K562 (cell line): Measurements from ENCODE around the gene TMEM114. TPM values are rescaled to one million over a fixed set of nuclear protein-coding genes. Genes with fewer than 3 reads are reported as not detected.
A peak's percentile ranks its signal among the peaks of the same experiment; 100 is the strongest.

Experiments used
- ATAC-seq: fragments of 200-7000 bp; cut with Tn5 transposase; 3 replicates; pipeline ENCODE4 v1.9.1; 2020; ENCODE audit warnings: moderate library complexity
- BruUV-seq: library from RNA; stranded (reverse); fragments of 400-500 nt; replicated peaks from 2 replicates; lab custom pipeline; 2021; lab: Mats Ljungman, UMichigan
- CTCF ChIA-PET: fragments of 300-600 bp; formaldehyde crosslinking; extraction: SDS; loops from one replicate; lab custom pipeline; 2021; ENCODE audit warnings: low intra/inter-chr PET ratio; lab: Yijun Ruan, JAX
- POLR2A ChIA-PET: fragments of 300-600, 350-650 bp; sonication (Branson Sonifier 250); formaldehyde crosslinking; extraction: SDS; loops from one replicate; lab custom pipeline; 2021; ENCODE audit warnings: antibody characterized with exemption, inconsistent platforms; lab: Yijun Ruan, JAX
- DNase-seq, 4 experiments: peaks; one replicate each; pipeline versions ENCODE4 v3.0.0 to v3.0.0-alpha.2; 2011 to 2018; ENCODE audit warnings: low spot score in 3 of 4, mixed read lengths in 3 of 4; ENCODE audit errors: extremely low read depth in 1 of 4
- FAIRE-seq: peaks from 2 replicates; lab custom pipeline; 2011; peaks lifted over from hg19 to GRCh38; lab: Jason Lieb, UNC
- H2AFZ ChIP-seq: 2 replicates; pipeline ENCODE4 v1.6.0; 2011; ENCODE audit warnings: low read depth, low read length, control low read depth, inconsistent platforms
- H3K27ac ChIP-seq: fragments of 200-600 bp; 3 replicates; pipeline ENCODE4 v1.8.0; 2011; ENCODE audit warnings: low read depth, mild to moderate bottlenecking, control low read depth, inconsistent platforms, low read length, moderate library complexity, mixed read lengths; ENCODE audit errors: extremely low read depth
- H3K27me3 ChIP-seq, 2 experiments: fragments of 300-600 bp in 1 of 2; 2 replicates in 1 of 2; 3 replicates in 1 of 2; pipeline versions ENCODE4 v1.6.0 to v1.8.0; 2011; ENCODE audit warnings: inconsistent platforms in 2 of 2, low read length in 2 of 2, mild to moderate bottlenecking in 1 of 2, mixed read lengths in 1 of 2, moderate library complexity in 1 of 2; ENCODE audit not compliant: control insufficient read depth in 2 of 2, insufficient read depth in 2 of 2
- H3K36me3 ChIP-seq: fragments of 300-600 bp; 3 replicates; pipeline ENCODE4 v1.8.0; 2011; ENCODE audit warnings: mild to moderate bottlenecking, low read length, inconsistent platforms; ENCODE audit not compliant: control insufficient read depth, insufficient read depth
- H3K4me1 ChIP-seq, 2 experiments: fragments of 200-600 bp in 1 of 2; replicated peaks in 1 of 2; 2 replicates in 1 of 2; 3 replicates in 1 of 2; pipeline versions ENCODE4 v1.5.1 to v1.8.0; 2011; ENCODE audit warnings: inconsistent platforms in 2 of 2, low read length in 2 of 2, mild to moderate bottlenecking in 1 of 2, mixed read lengths in 1 of 2, moderate library complexity in 1 of 2; ENCODE audit not compliant: control insufficient read depth in 2 of 2, insufficient read depth in 2 of 2
- H3K4me2 ChIP-seq: 2 replicates; pipeline ENCODE4 v1.6.1; 2011; ENCODE audit warnings: low read length, control low read depth, inconsistent platforms, mixed read lengths; ENCODE audit not compliant: insufficient read depth
- H3K4me3 ChIP-seq: fragments of 200-600 bp; sonication (generic), shearing (Covaris generic); 2 replicates; pipeline ENCODE4 v1.5.1; 2016; ENCODE audit warnings: control low read depth, inconsistent platforms
- H3K79me2 ChIP-seq: fragments of 200-600 bp; 3 replicates; pipeline ENCODE4 v1.8.0; 2011; ENCODE audit warnings: low read length, inconsistent platforms; ENCODE audit not compliant: control insufficient read depth, insufficient read depth
- H3K9ac ChIP-seq, 2 experiments: 2 replicates each; pipeline versions ENCODE4 v1.6.0 to v1.6.1; 2011; ENCODE audit warnings: low read depth in 2 of 2, low read length in 2 of 2, control low read depth in 1 of 2, inconsistent platforms in 1 of 2, mild to moderate bottlenecking in 1 of 2, mixed read lengths in 1 of 2; ENCODE audit not compliant: insufficient read depth in 1 of 2
- H3K9me1 ChIP-seq: one replicate; pipeline ENCODE4 v1.6.0; 2011; ENCODE audit warnings: inconsistent platforms, mild to moderate bottlenecking, low read length, moderate library complexity; ENCODE audit not compliant: control insufficient read depth, insufficient read depth
- H3K9me3 ChIP-seq: replicated peaks from 2 replicates; pipeline ENCODE4 v1.5.1; 2011; ENCODE audit warnings: low read depth, low read length, inconsistent platforms; ENCODE audit not compliant: control insufficient read depth, insufficient read depth
- H4K20me1 ChIP-seq: replicated peaks from 2 replicates; pipeline ENCODE4 v1.6.1; 2011; ENCODE audit warnings: low read length, inconsistent platforms, mixed read lengths; ENCODE audit not compliant: control insufficient read depth, insufficient read depth
- NRF1 ChIP-seq, 2 experiments: fragments of 450-650 bp; IDR thresholded peaks in 1 of 2; conservative IDR thresholded peaks in 1 of 2; 2 replicates each; pipeline ENCODE4 v1.6.1; 2014; ENCODE audit warnings: mild to moderate bottlenecking in 2 of 2
- POLR3G ChIP-seq: IDR thresholded peaks from 2 replicates; pipeline ENCODE4 v1.6.1; 2011; ENCODE audit not compliant: insufficient read length, insufficient replicate concordance; ENCODE audit errors: extremely low read depth
- PRDM10 ChIP-seq: fragments of 450-650 bp; IDR thresholded peaks from 2 replicates; pipeline ENCODE4 v1.6.1; 2018; ENCODE audit not compliant: partially characterized antibody
- WGBS: fragments of 100-300 bp; shearing (Covaris generic); methylation state at CpG from one replicate; pipeline ENCODE4 v1.1.6; 2016; ENCODE audit warnings: low coverage, mixed read lengths; ENCODE audit not compliant: insufficient coverage; ENCODE audit errors: missing lambda C conversion rate; 5-methylcytosine and 5-hydroxymethylcytosine counted together
- in situ Hi-C: fragments of 300-500 bp; cut with MboI; formaldehyde crosslinking; loops from 4 replicates; pipeline ENCODE4 v1.15.0; 2018; ENCODE audit warnings: inconsistent platforms, mixed read lengths
- intact Hi-C: fragments of 100-400 bp; cut with micrococcal nuclease; formaldehyde crosslinking; loops from 2 replicates; pipeline ENCODE4 v1.14.2; 2022
- polyA plus RNA-seq, 8 experiments: library from polyadenylated mRNA; depleted of rRNA in 4 of 8; stranded (reverse) in 5 of 8; unstranded in 3 of 8; fragments of >200 nt; fragmentation: Nextera tagmentation in 2 of 8; fragmentation: Illumina TruSeq in 1 of 8; extraction: Ambion mirVana in 2 of 8; extraction: Trizol in 1 of 8; gene quantifications; 2 replicates each; pipeline versions ENCODE4 v1.2.1 to v1.2.3, GENCODE V29; 2011 to 2014; ENCODE audit warnings: inconsistent platforms in 1 of 8, missing spikeins in 1 of 8
- total RNA-seq, 7 experiments: library from RNA; depleted of rRNA in 6 of 7; stranded (reverse); fragments of >200 nt in 6 of 7; fragmentation: Illumina TruSeq in 2 of 7; extraction: Trizol in 2 of 7; gene quantifications; 2 replicates each; pipeline versions ENCODE4 v1.2.1 to v1.2.3, GENCODE V29; 2011 to 2021; ENCODE audit warnings: low replicate concordance in 1 of 7

The TMEM114 gene
- total and polyA plus RNA-seq, 9 of the 15 experiments (the other 6 are each of a cell fraction or from before 2014, with no cell fraction given) = not detected

GRCh38 chr16:8583199-8583598 is 7.1 kb downstream of the TMEM114 start:
- no TSS peak for BruUV-seq
- POLR2A ChIA-PET = interaction anchor here (0.6 kb wide), 1 partner anchor 131 kb away, joined by 3 read pairs; no protein-coding TSS in a partner anchor
- in situ Hi-C loops = no loop called here
- peaks cover 0 to 14% of the 10 kb centered on the region in 2 experiments; a peak in 3 of 5 replicates for H3K27me3 ChIP-seq
- WGBS = 0% methylated on average over 3 of the region's 3 CpGs
- TF ChIP-seq NRF1 (conservative IDR thresholded peaks at IDR 0.05 in 1 of 2, IDR thresholded peaks at IDR 0.05 in 1 of 2) (no peak), POLR3G (no peak), PRDM10 (peak; percentile 70)
- TF ChIP-seq, all 486 proteins: peak for 1
- no peaks in the 10 kb centered on the region for H3K36me3 ChIP-seq
- intact Hi-C loops = no loop called here
- 0 out of 2 replicates have a peak, but pooled peaks cover 2% of the 10 kb centered on the region for H3K9me3 ChIP-seq
- H3K4me2 ChIP-seq = no peak overlapping the region
- no peaks in the 10 kb centered on the region; a peak in 1 of 5 replicates for H3K4me1 ChIP-seq
- H3K4me3 ChIP-seq = no peak overlapping the region
- CTCF ChIA-PET = no interaction called here
- H3K79me2 ChIP-seq = no peaks in the 10 kb centered on the region
- H3K9ac ChIP-seq = no peak overlapping the region
- no peak for ATAC-seq
- no peak for DNase-seq
- no peak overlapping the region for H2AFZ ChIP-seq
- H4K20me1 ChIP-seq = no peaks in the 10 kb centered on the region
- no peak for FAIRE-seq
- no peaks in the 10 kb centered on the region for H3K9me1 ChIP-seq
- no peak overlapping the region for H3K27ac ChIP-seq
